Erythroblast (primary cell): ENCODE data around the gene SYNPO.

Experiments used
- GATA1 ChIP-seq: IDR thresholded peaks from 2 replicates; pipeline ENCODE4 v1.6.1; 2011; ENCODE audit warnings: low read depth, mild to moderate bottlenecking, control low read depth, low read length, moderate library complexity
- POLR2A ChIP-seq: IDR thresholded peaks from 2 replicates; pipeline ENCODE4 v1.6.1; 2011; ENCODE audit warnings: mild to moderate bottlenecking, low read length

- TF ChIP-seq POLR2A, result no peak
- no peak for TF ChIP-seq GATA1
These were observed 33.4 kb upstream of the SYNPO start for GRCh38 chr5:150607105-150607504.
